Activated CD4-positive, alpha-beta T cell treated with anti-CD3 and anti-CD28 coated beads, Interleukin-2, amount 10 ng/mL, durations not matched to agents 24 days and 14 days (primary cell): Measurements from ENCODE around the gene PFKP. TPM values are rescaled to one million over a fixed set of nuclear protein-coding genes. Genes with fewer than 3 reads are reported as not detected.

Experiments
- DNase-seq: peaks from one replicate; pipeline ENCODE4 v3.0.0; 2022
- H3K27ac Mint-ChIP-seq: one replicate; pipeline ENCODE4 v1.8.0; 2022; ENCODE audit warnings: mild to moderate bottlenecking, mixed read lengths
- H3K27me3 Mint-ChIP-seq: one replicate; pipeline ENCODE4 v1.8.0; 2022; ENCODE audit warnings: mixed read lengths
- H3K36me3 Mint-ChIP-seq: one replicate; pipeline ENCODE4 v1.8.0; 2022; ENCODE audit warnings: low read depth, mild to moderate bottlenecking, mixed read lengths
- H3K4me1 Mint-ChIP-seq: one replicate; pipeline ENCODE4 v1.8.0; 2021; ENCODE audit warnings: mixed read lengths
- H3K4me3 Mint-ChIP-seq: one replicate; pipeline ENCODE4 v1.8.0; 2022; ENCODE audit warnings: mild to moderate bottlenecking, moderate library complexity, mixed read lengths
- H3K9me3 Mint-ChIP-seq: one replicate; pipeline ENCODE4 v1.8.0; 2021; ENCODE audit warnings: mixed read lengths
- intact Hi-C: fragments of 100-400 bp; cut with micrococcal nuclease; formaldehyde crosslinking; loops from one replicate; pipeline ENCODE4 v1.15.1; 2023
- total RNA-seq: library from RNA; stranded (reverse); gene quantifications from 2 replicates; pipeline ENCODE4 v1.2.3, GENCODE V29; 2022

Gene PFKP
- total RNA-seq, 1 donor from 2014 or later: 294 TPM

- no peaks in the 10 kb centered on the region for H3K9me3 Mint-ChIP-seq
- H3K4me1 Mint-ChIP-seq: peaks cover 2% of the 10 kb centered on the region
- H3K27me3 Mint-ChIP-seq: no peaks in the 10 kb centered on the region
- DNase-seq: no peak
- H3K4me3 Mint-ChIP-seq: no peak overlapping the region
- peaks cover 56% of the 10 kb centered on the region for H3K36me3 Mint-ChIP-seq
- H3K27ac Mint-ChIP-seq: no peak overlapping the region
- intact Hi-C loops: no loop called here
These were observed 60.6 kb downstream of the PFKP start for GRCh38 chr10:3127921-3128320.

GRCh38 chr10:3128379-3129130 is 61.2 kb downstream of the PFKP start:
- peaks cover 54% of the 10 kb centered on the region for H3K36me3 Mint-ChIP-seq
- H3K9me3 Mint-ChIP-seq: no peaks in the 10 kb centered on the region
- H3K27me3 Mint-ChIP-seq: no peaks in the 10 kb centered on the region
- no peak overlapping the region for H3K27ac Mint-ChIP-seq
- intact Hi-C loops: no loop called here
- peaks cover 2% of the 10 kb centered on the region for H3K4me1 Mint-ChIP-seq
- no peak for DNase-seq
- no peak overlapping the region for H3K4me3 Mint-ChIP-seq

GRCh38 chr10:3129581-3130340 is 62.4 kb downstream of the PFKP start:
- intact Hi-C loops: no loop called here
- no peak for DNase-seq
- Mint-ChIP-seq H3K9me3 (no peaks in the 10 kb centered on the region), H3K27ac (no peak overlapping the region), H3K4me3 (no peak overlapping the region), H3K4me1 (peaks cover 2% of the 10 kb centered on the region), H3K36me3 (peaks cover 59% of the 10 kb centered on the region), H3K27me3 (no peaks in the 10 kb centered on the region)

DNA sequence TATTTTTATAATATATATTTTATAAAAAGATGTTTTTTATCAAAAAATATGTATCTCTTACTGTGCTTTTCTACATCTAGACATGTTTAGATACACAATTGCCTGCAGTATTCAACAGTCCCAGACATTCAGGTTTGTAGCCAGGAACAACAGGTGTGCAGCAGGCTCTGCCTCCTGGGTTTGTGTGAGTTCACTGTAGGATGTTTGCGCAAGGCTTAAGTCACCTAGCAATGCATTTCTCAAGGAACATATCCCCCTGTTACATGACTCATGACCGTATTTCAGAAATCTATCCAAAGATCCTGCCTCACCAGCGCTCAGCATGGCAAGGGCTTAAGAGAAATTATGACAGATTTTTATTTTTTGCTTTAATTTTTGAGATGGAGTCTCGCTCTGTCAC is 63.8 kb downstream of the PFKP start:
- no peaks in the 10 kb centered on the region for H3K9me3 Mint-ChIP-seq
- no peak for DNase-seq
- H3K4me1 Mint-ChIP-seq: peaks cover 2% of the 10 kb centered on the region
- H3K27ac Mint-ChIP-seq: no peak overlapping the region
- intact Hi-C loops: no loop called here
- no peak overlapping the region for H3K4me3 Mint-ChIP-seq
- no peaks in the 10 kb centered on the region for H3K27me3 Mint-ChIP-seq
- peaks cover 63% of the 10 kb centered on the region for H3K36me3 Mint-ChIP-seq

- Mint-ChIP-seq H3K4me3 (no peak overlapping the region), H3K36me3 (peaks cover 63% of the 10 kb centered on the region), H3K27ac (no peak overlapping the region), H3K4me1 (peaks cover 2% of the 10 kb centered on the region), H3K9me3 (no peaks in the 10 kb centered on the region), H3K27me3 (no peaks in the 10 kb centered on the region)
- DNase-seq: no peak
- intact Hi-C loops: no loop called here
These were observed 65.0 kb downstream of the PFKP start for GRCh38 chr10:3132036-3133025.

- Mint-ChIP-seq H3K27me3 (no peaks in the 10 kb centered on the region), H3K27ac (peak overlapping the region; percentile 37)
These were observed 66.6 kb downstream of the PFKP start for GRCh38 chr10:3133948-3134347.

GRCh38 chr10:3135006-3135405 is 67.7 kb downstream of the PFKP start:
- H3K27ac Mint-ChIP-seq: no peak overlapping the region
- no peaks in the 10 kb centered on the region for H3K27me3 Mint-ChIP-seq
- H3K36me3 Mint-ChIP-seq: peaks cover 69% of the 10 kb centered on the region
- no peak for DNase-seq
- intact Hi-C loops: no loop called here
- peaks cover 2% of the 10 kb centered on the region for H3K4me1 Mint-ChIP-seq
- H3K4me3 Mint-ChIP-seq: no peak overlapping the region
- no peaks in the 10 kb centered on the region for H3K9me3 Mint-ChIP-seq

More at GRCh38 chr10:3133948-3134347, 66.6 kb downstream of the PFKP start:
- Mint-ChIP-seq H3K9me3 (no peaks in the 10 kb centered on the region), H3K4me1 (peaks cover 2% of the 10 kb centered on the region), H3K4me3 (no peak overlapping the region), H3K36me3 (peaks cover 68% of the 10 kb centered on the region)
- no peak for DNase-seq
- intact Hi-C loops: no loop called here

DNA sequence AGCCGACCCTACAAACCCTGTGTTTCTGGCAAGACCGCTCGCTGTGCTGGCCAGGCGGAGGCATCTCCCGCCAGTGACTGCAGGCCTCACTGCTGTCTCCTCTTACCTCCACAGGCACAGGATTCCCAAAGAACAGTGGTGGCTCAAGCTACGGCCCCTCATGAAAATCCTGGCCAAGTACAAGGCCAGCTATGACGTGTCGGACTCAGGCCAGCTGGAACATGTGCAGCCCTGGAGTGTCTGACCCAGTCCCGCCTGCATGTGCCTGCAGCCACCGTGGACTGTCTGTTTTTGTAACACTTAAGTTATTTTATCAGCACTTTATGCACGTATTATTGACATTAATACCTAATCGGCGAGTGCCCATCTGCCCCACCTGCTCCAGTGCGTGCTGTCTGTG is 69.0 kb downstream of the PFKP start:
- no peak for DNase-seq
- Mint-ChIP-seq H3K27ac (no peak overlapping the region), H3K36me3 (peaks cover 75% of the 10 kb centered on the region), H3K4me1 (peaks cover 2% of the 10 kb centered on the region), H3K4me3 (no peak overlapping the region), H3K9me3 (no peaks in the 10 kb centered on the region), H3K27me3 (no peaks in the 10 kb centered on the region)
- intact Hi-C loops: no loop called here

GRCh38 chr10:3136763-3137611 is 69.6 kb downstream of the PFKP start:
- peaks cover 76% of the 10 kb centered on the region for H3K36me3 Mint-ChIP-seq
- peaks cover 2% of the 10 kb centered on the region for H3K4me1 Mint-ChIP-seq
- no peak overlapping the region for H3K4me3 Mint-ChIP-seq
- H3K27ac Mint-ChIP-seq: no peak overlapping the region
- DNase-seq: no peak
- intact Hi-C loops: no loop called here
- H3K9me3 Mint-ChIP-seq: no peaks in the 10 kb centered on the region
- H3K27me3 Mint-ChIP-seq: no peaks in the 10 kb centered on the region

- Mint-ChIP-seq H3K27me3 (no peaks in the 10 kb centered on the region), H3K9me3 (no peaks in the 10 kb centered on the region), H3K27ac (no peak overlapping the region), H3K4me3 (no peak overlapping the region), H3K4me1 (no peaks in the 10 kb centered on the region), H3K36me3 (peaks cover 72% of the 10 kb centered on the region)
- intact Hi-C loops: no loop called here
- no peak for DNase-seq
These were observed 70.8 kb downstream of the PFKP start for GRCh38 chr10:3137958-3138726.

DNA sequence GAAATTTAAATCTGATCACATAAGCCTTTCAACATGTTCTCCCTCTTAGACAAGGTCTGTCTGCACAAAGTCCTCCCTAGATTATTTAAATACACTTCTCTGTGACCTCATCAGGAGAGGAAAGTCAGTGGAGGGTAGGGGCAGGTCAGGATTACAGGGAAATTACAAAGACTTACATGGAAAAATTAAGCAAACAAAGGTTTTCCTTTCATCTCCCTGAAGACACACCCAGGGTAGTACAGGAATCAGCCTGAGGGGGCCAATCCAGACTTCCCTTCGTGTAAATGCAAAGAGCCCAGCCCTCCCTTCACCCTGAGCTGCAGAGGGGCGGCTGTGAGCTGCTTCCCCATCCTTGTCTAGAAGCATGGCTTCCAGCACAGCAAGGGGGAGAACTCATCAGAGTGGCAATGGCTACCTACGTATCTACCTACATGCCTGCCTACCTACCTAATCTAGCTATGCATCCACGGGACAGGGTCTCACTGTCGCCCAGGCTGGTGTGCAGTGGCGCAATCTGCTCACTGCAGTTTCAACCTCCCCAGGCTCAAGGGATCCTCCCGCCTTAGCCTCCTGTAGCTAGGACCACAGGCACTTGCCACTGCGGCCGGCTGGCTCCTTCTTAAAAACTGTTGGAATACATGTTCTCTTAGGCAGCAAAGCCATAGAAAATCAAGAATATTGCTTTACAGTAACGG is 72.0 kb downstream of the PFKP start:
- peaks cover 76% of the 10 kb centered on the region for H3K36me3 Mint-ChIP-seq
- intact Hi-C loops: no loop called here
- H3K4me1 Mint-ChIP-seq: no peaks in the 10 kb centered on the region
- H3K27ac Mint-ChIP-seq: no peak overlapping the region
- DNase-seq: no peak
- no peak overlapping the region for H3K4me3 Mint-ChIP-seq
- no peaks in the 10 kb centered on the region for H3K9me3 Mint-ChIP-seq
- H3K27me3 Mint-ChIP-seq: no peaks in the 10 kb centered on the region

DNA sequence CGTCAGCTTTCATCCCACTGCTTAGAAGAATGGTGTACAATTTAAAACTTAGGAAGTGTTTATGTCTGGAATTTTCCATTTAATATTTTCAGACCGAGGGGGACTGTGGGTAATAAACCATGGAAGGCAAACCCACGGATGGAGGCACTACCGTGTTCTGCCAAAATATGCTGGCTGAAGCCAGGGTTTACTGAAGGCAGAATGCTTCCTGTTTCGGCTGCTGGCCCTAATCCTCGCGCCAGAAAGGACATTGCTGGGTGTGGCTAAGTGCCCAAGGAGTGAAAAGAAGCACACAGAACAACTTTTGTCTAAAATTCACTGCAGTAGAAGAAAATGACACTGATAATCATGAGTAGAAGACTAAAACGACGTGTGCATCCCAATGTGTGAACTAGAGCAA is 72.9 kb downstream of the PFKP start:
- intact Hi-C loops: no loop called here
- H3K9me3 Mint-ChIP-seq: no peaks in the 10 kb centered on the region
- no peaks in the 10 kb centered on the region for H3K4me1 Mint-ChIP-seq
- DNase-seq: no peak
- no peak overlapping the region for H3K27ac Mint-ChIP-seq
- no peak overlapping the region for H3K4me3 Mint-ChIP-seq
- H3K27me3 Mint-ChIP-seq: no peaks in the 10 kb centered on the region
- H3K36me3 Mint-ChIP-seq: peaks cover 74% of the 10 kb centered on the region
